T-helper 2 cell (primary cell): Measurements from ENCODE around the gene HDGFL1.

Experiments used
- DNase-seq, 5 experiments: peaks; one replicate each; pipeline versions ENCODE4 v3.0.0 to v3.0.0-alpha.2; 2012 to 2022
- total RNA-seq, 2 donors: gene quantifications; one replicate each; lab custom pipeline; 2026; lab: John Stamatoyannopoulos, UW

The HDGFL1 gene
- total RNA-seq = 0 reads per million in 2 donors

- no peak for DNase-seq
Observed at GRCh38 chr6:22569281-22570184, at the start of gene HDGFL1. Gene HDGFL1, plus strand, starts transcription at chr6:22569566. Its CDS starts 10 bp downstream, at chr6:22569576.

DNA sequence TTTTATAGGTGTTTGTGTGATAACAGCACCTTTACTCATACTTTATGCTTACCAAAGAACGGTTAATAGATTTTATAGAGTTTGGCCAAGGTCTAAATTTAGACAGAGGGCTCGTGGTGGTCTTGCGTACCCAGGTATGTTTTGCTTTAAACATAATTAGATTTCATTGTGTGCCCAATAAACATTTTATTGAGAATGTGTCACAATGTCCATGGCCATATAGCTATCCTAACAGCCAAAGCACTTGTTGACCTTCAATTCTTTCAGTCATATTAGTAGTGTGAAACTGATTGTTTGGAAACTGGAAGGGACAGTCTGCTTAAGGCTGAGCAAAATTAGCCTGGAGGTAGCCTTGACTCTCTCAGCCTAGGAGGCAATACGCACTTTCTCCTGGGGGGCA is 48.3 kb upstream of the HDGFL1 start:
- no peak for DNase-seq

DNA sequence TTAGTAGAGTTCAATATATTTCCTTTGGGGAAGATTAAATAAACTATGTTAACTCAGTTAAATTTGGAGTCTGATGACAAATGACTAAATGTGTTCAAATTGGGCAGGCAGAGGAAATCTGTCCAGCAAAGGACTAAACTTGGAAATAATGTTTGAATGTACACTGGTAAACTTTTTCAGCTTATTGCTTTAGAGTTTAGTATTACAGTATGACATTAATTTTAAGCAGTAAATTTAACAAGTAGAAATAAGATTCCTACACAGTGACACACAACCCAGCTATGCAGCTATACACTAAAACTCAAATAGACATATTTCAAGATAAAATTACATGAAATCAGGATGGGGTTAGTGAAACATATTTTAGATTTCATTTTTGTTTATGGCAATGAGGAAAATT is 42.6 kb upstream of the HDGFL1 start:
- DNase-seq = no peak

GRCh38 chr6:22529866-22530265 is 39.5 kb upstream of the HDGFL1 start:
- no peak for DNase-seq

GRCh38 chr6:22530506-22530905 is 38.9 kb upstream of the HDGFL1 start:
- DNase-seq = no peak

- no peak for DNase-seq
Observed at GRCh38 chr6:22536122-22536521, 33.2 kb upstream of the HDGFL1 start.

DNA sequence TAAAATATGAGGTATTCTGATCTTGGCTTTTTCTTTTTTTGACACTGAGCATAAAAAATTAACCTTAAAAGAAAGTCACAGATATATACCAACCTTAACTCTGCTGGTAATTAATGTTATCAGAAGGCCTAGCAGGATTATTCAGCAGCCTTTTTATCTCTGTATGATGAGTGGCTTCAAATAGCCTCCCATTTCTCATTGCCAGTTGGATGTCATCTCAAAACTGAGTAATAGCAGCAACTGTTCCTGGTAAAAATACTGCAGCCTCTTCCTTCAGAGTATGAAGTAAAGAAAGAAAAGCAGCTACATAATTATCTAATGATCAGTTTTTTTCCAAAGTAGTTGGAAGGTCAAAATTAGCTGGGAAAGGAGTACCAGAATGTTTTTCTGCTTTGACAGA is 24.9 kb upstream of the HDGFL1 start:
- no peak for DNase-seq

GRCh38 chr6:22545051-22545450 is 24.3 kb upstream of the HDGFL1 start:
- DNase-seq = no peak

GRCh38 chr6:22546236-22546635 is 23.1 kb upstream of the HDGFL1 start:
- no peak for DNase-seq

GRCh38 chr6:22550971-22551670 is 18.2 kb upstream of the HDGFL1 start:
- DNase-seq = no peak

GRCh38 chr6:22556266-22556665 is 13.1 kb upstream of the HDGFL1 start:
- no peak for DNase-seq

DNA sequence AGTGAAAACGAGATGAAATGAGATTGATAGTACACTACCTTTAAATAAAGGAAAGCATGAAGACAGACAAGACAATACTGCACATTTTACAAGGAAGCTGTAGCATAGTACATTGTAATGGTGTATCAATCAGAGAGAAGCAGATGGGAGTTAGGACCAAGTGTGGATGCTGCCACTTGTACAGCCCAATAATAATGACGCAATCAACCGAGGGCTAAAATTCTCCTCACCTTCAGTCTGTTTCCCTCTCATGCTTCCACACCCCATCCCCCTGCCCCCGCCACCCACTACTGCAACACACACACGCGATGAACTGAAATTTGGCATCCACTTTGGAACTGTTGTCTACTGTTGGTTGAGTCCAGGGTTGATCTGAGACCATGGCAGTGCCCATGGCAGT is 12.4 kb upstream of the HDGFL1 start:
- no peak for DNase-seq

- DNase-seq = no peak
Observed at GRCh38 chr6:22558288-22558882, 11.0 kb upstream of the HDGFL1 start.

GRCh38 chr6:22568854-22569253 is 512 bp upstream of the HDGFL1 start:
- DNase-seq = no peak

GRCh38 chr6:22570185-22570551 is 802 bp downstream of the HDGFL1 start:
- DNase-seq = no peak

DNA sequence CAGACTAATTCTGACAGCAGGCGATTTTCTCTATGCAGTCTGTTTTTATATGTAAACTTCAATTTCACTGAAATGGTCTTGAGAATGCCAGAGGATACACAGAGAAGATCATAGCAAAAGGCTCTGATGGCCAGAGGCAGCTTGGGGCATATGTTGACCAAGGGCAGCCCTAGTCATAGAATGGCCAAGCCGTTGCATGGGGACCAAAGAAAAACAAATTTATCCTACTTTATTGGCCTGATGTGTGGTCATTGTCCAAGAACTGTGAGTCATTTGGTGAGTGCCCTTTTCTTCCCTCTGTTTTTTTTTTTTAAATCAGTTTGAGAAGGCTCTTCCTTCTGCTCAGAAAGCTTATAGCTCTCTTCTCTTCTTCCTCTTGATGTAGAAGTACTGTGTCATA is 5.8 kb downstream of the HDGFL1 start:
- no peak for DNase-seq

DNA sequence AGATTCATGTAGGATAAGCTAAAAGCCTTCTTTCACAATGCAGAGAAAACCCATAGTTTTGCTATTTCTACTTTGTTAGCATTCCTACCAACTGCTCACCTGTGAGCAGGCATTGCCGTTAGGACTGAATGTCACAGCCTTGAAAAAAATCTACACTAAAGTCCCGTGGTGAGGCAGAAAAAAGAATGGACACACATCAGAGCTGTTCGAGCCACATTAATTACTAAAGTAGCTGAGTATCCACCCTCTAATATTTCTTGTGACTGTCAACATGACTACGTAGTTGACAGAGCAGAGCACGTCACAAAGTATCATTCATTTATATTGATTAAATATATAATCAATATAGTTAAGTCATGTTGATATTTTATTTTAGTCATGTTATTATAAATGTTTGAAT is 10.1 kb downstream of the HDGFL1 start:
- no peak for DNase-seq

DNA sequence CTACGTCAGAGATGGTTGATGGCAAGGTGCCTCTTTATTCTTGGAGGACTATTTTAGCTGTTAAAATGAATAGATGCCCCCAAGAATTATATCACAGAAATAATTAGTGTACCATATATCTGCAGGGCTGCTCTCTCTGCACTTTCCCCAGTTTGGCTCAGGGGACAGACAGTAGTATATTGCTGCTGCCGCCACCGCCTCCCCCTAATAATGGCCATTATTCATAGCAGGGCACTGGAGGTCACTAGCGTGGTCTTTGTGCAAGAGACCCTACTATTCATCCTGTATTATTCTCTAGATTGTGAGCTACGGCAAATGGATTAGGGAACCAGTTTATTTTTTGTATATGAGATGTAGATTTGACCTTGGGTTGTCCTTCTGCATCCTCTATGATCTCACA is 11.0 kb downstream of the HDGFL1 start:
- no peak for DNase-seq

- DNase-seq = no peak
Observed at GRCh38 chr6:22582417-22583205, 13.2 kb downstream of the HDGFL1 start.

DNA sequence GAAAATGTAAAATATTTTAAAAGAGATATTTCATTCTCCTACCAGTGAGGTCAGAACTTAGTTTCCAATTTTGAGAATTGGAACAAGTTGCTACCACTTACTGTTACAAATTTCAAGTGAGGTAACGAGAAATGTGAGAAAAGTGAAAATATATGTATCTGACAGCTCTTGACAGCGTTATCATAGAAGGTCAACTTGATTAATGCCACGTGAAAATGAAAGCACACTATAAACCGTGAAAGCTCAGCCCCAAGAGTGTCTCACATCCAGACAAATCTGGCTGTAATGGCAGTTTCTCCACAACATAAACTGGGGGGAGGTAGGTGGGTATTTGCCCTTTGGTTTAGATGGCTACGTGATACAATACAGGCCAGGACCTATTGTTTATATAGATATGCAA is 13.9 kb downstream of the HDGFL1 start:
- DNase-seq = no peak

GRCh38 chr6:22583927-22584326 is 14.6 kb downstream of the HDGFL1 start:
- DNase-seq = no peak

- DNase-seq = no peak
Observed at GRCh38 chr6:22589118-22589517, 19.8 kb downstream of the HDGFL1 start.

DNA sequence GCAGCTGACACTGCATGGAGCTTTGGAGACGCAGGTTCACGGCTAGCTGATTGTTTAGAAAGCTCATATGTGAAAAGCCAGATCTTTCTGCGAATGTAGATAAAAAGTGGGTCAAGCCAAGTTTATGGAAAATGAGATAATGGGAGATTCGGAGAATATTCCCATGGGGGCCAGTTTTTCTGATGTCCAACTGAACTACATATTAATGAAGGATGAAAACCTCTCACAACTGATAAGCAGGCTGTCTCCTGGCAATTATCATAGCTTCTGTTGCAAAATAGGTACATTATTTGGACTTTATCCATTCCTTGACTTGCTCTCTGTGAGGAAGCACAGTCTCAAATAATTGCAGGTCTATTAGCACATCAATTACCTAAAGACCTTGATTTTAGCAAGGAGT is 21.1 kb downstream of the HDGFL1 start:
- no peak for DNase-seq
